GM12878 (cell line): Measurements from ENCODE around the gene USP34. TPM values are rescaled to one million over a fixed set of nuclear protein-coding genes. Genes with fewer than 3 reads are reported as not detected.

Experiments used
- ATF2 ChIP-seq: IDR thresholded peaks from 2 replicates; pipeline ENCODE4 v1.6.1; 2012; ENCODE audit warnings: low read length, inconsistent platforms
- BACH1 ChIP-seq: fragments of 450-650 bp; IDR thresholded peaks from 2 replicates; pipeline ENCODE4 v1.6.1; 2017; ENCODE audit warnings: mild to moderate bottlenecking, borderline replicate concordance
- ETV6 ChIP-seq, 2 experiments: fragments of 450-650 bp in 1 of 2; IDR thresholded peaks in 1 of 2; conservative IDR thresholded peaks in 1 of 2; 2 replicates each; pipeline ENCODE4 v1.6.1; 2014; ENCODE audit warnings: antibody characterized with exemption in 1 of 2, borderline replicate concordance in 1 of 2, low read depth in 1 of 2, mild to moderate bottlenecking in 1 of 2, moderate library complexity in 1 of 2
- HSF1 ChIP-seq: fragments of 150-350 bp; IDR thresholded peaks from 2 replicates; pipeline ENCODE4 v1.6.1; 2014; ENCODE audit warnings: mild to moderate bottlenecking, low read depth, low read length
- IKZF2 ChIP-seq, 2 experiments: fragments of 450-650 bp; IDR thresholded peaks; 2 replicates each; pipeline ENCODE4 v1.6.1; 2017; ENCODE audit warnings: mild to moderate bottlenecking in 2 of 2, moderate library complexity in 2 of 2
- KDM1A ChIP-seq: fragments of 200-600 bp; sonication (generic); IDR thresholded peaks from 2 replicates; pipeline ENCODE4 v1.6.1; 2016; ENCODE audit warnings: borderline replicate concordance
- KLF5 ChIP-seq: fragments of 450-650 bp; IDR thresholded peaks from 2 replicates; pipeline ENCODE4 v1.6.1; 2014; ENCODE audit warnings: mild to moderate bottlenecking; ENCODE audit not compliant: partially characterized antibody
- MAX ChIP-seq: IDR thresholded peaks from 2 replicates; pipeline ENCODE4 v1.6.1; 2012; ENCODE audit warnings: low read depth, low read length, improper control_type of control experiment
- MEF2A ChIP-seq: IDR thresholded peaks from 2 replicates; pipeline ENCODE4 v1.6.1; 2011; ENCODE audit warnings: low read depth, mild to moderate bottlenecking, low read length, moderate library complexity; ENCODE audit not compliant: insufficient read depth
- NR2F1 ChIP-seq: fragments of 450-650 bp; conservative IDR thresholded peaks from 2 replicates; pipeline ENCODE4 v1.6.1; 2017; ENCODE audit warnings: mild to moderate bottlenecking
- POLR2AphosphoS5 ChIP-seq: IDR thresholded peaks from 2 replicates; pipeline ENCODE4 v1.6.1; 2011; ENCODE audit warnings: mild to moderate bottlenecking, low read length, inconsistent platforms
- RBBP5 ChIP-seq: fragments of 200-600 bp; sonication (generic); conservative IDR thresholded peaks from 2 replicates; pipeline ENCODE4 v1.6.1; 2016
- SMARCA5 ChIP-seq: fragments of 450-650 bp; IDR thresholded peaks from 2 replicates; pipeline ENCODE4 v1.6.1; 2017; ENCODE audit warnings: mild to moderate bottlenecking
- SMC3 ChIP-seq: IDR thresholded peaks from 2 replicates; pipeline ENCODE4 v1.6.1; 2011; ENCODE audit warnings: low read length, improper control_type of control experiment, borderline replicate concordance
- SP1 ChIP-seq: IDR thresholded peaks from one replicate; pipeline ENCODE4 v1.6.1; 2011; ENCODE audit warnings: low read depth, low read length
- ZBTB33 ChIP-seq: fragments of 450-650 bp; IDR thresholded peaks from 2 replicates; pipeline ENCODE4 v1.6.1; 2017; ENCODE audit warnings: mild to moderate bottlenecking
- ZBTB40 ChIP-seq: fragments of 450-650 bp; IDR thresholded peaks from 2 replicates; pipeline ENCODE4 v1.6.1; 2016; ENCODE audit warnings: mild to moderate bottlenecking, moderate library complexity, borderline replicate concordance
- ZNF622 ChIP-seq: fragments of 450-650 bp; IDR thresholded peaks from 2 replicates; pipeline ENCODE4 v1.6.1; 2017; ENCODE audit warnings: mild to moderate bottlenecking, inconsistent platforms
- polyA plus RNA-seq, 11 experiments: library from polyadenylated mRNA; depleted of rRNA in 4 of 11; unstranded in 6 of 11; stranded (reverse) in 5 of 11; fragments of >200 nt; fragmentation: Nextera tagmentation in 4 of 11; fragmentation: Illumina TruSeq in 1 of 11; extraction: Ambion mirVana in 4 of 11; extraction: Trizol in 1 of 11; gene quantifications; 1 replicate in 1 of 11; 2 replicates in 10 of 11; pipeline versions ENCODE4 v1.2.1 to v1.2.3, GENCODE V29; 2011 to 2016; ENCODE audit warnings: inconsistent platforms in 2 of 11, missing spikeins in 2 of 11, low read depth in 1 of 11
- total RNA-seq, 4 experiments: library from RNA; depleted of rRNA in 3 of 4; stranded (reverse); fragments of >200 nt in 3 of 4; fragmentation: Illumina TruSeq in 1 of 4; extraction: Trizol in 1 of 4; gene quantifications; 2 replicates each; pipeline versions ENCODE4 v1.2.1 to v1.2.3, GENCODE V29; 2013 to 2021

USP34 gene
- total and polyA plus RNA-seq, 10 of the 15 experiments (the other 5 are each of a cell fraction or from before 2014, with no cell fraction given) = 26.2 to 106 (median 62.1) TPM

- TF ChIP-seq ETV6 (conservative IDR thresholded peaks at IDR 0.05 in 1 of 2, IDR thresholded peaks at IDR 0.05 in 1 of 2; ENCODE audit: borderline replicate concordance in 1 of 2, low read depth in 1 of 2) (no peak), ZBTB40 (peak; percentile 81), BACH1 (peak; percentile 67), ZNF622 (no peak), RBBP5 (0 out of 2 replicates have a peak, but pooled peaks have one; percentile 59), KLF5 (no peak), NR2F1 (peak; percentile 29; the same call in 1 of the 2 replicates), ATF2 (no peak), MAX (peak; percentile 77; the same call in 1 of the 2 replicates), HSF1 (no peak), IKZF2 (IDR thresholded peaks at IDR 0.05) (peak; percentile 19 to 37; a peak in 2 of 4 replicates), SMC3 (no peak), SMARCA5 (no peak), SP1 (no peak), ZBTB33 (no peak), POLR2AphosphoS5 (peak; percentile 88), MEF2A (no peak), KDM1A (no peak)
These were observed at the start of gene USP34 (continued) for GRCh38 chr2:61470965-61471904.
